H9 (cell line): ENCODE results near the gene SPAG17. TPM values are rescaled to one million over a fixed set of nuclear protein-coding genes. Genes with fewer than 3 reads are reported as not detected.

Source experiments
- DNase-seq: peaks from one replicate; pipeline ENCODE4 v3.0.0-alpha.2; 2017
- H2AFZ ChIP-seq: one replicate; pipeline ENCODE4 v1.6.1; 2013; ENCODE audit warnings: mild to moderate bottlenecking, low read length, control low read depth, moderate library complexity
- H2AK5ac ChIP-seq: 2 replicates; pipeline ENCODE4 v1.6.1; 2013; ENCODE audit warnings: low read length, control low read depth, mixed read lengths; ENCODE audit not compliant: insufficient read length
- H2BK120ac ChIP-seq: one replicate; pipeline ENCODE4 v1.6.1; 2013; ENCODE audit warnings: low read depth, mild to moderate bottlenecking, low read length, control low read depth, inconsistent platforms; ENCODE audit not compliant: poor library complexity, severe bottlenecking
- H2BK12ac ChIP-seq: 2 replicates; pipeline ENCODE4 v1.6.1; 2013; ENCODE audit warnings: low read length, control low read depth, mixed read lengths, low read depth; ENCODE audit not compliant: insufficient read length
- H2BK15ac ChIP-seq: 2 replicates; pipeline ENCODE4 v1.6.1; 2013; ENCODE audit warnings: low read depth, low read length, control low read depth
- H2BK20ac ChIP-seq: one replicate; pipeline ENCODE4 v1.6.1; 2013; ENCODE audit warnings: low read depth, mild to moderate bottlenecking, low read length, control low read depth, inconsistent platforms; ENCODE audit not compliant: poor library complexity, severe bottlenecking
- H2BK5ac ChIP-seq: 2 replicates; pipeline ENCODE4 v1.6.1; 2013; ENCODE audit warnings: low read length, control low read depth, mixed read lengths; ENCODE audit not compliant: insufficient read length
- H3K14ac ChIP-seq: 2 replicates; pipeline ENCODE4 v1.6.1; 2013; ENCODE audit warnings: low read length, control low read depth; ENCODE audit not compliant: insufficient read depth
- H3K18ac ChIP-seq: 2 replicates; pipeline ENCODE4 v1.6.1; 2013; ENCODE audit warnings: low read depth, mild to moderate bottlenecking, mixed read lengths, low read length, control low read depth; ENCODE audit not compliant: insufficient read length
- H3K23ac ChIP-seq: 2 replicates; pipeline ENCODE4 v1.6.1; 2013; ENCODE audit warnings: low read length, control low read depth, mixed read lengths, low read depth; ENCODE audit not compliant: insufficient read length
- H3K23me2 ChIP-seq: 2 replicates; pipeline ENCODE4 v1.6.1; 2013; ENCODE audit warnings: low read depth, mild to moderate bottlenecking, mixed read lengths, low read length, control low read depth; ENCODE audit not compliant: insufficient read length, poor library complexity, severe bottlenecking
- H3K27ac ChIP-seq: 2 replicates; pipeline ENCODE4 v1.5.1; 2013; ENCODE audit warnings: low read length, control low read depth, mixed read lengths, low read depth; ENCODE audit not compliant: insufficient read length
- H3K27me3 ChIP-seq: 2 replicates; pipeline ENCODE4 v1.6.1; 2013; ENCODE audit warnings: low read length, control low read depth, inconsistent platforms; ENCODE audit not compliant: insufficient read depth
- H3K4ac ChIP-seq: 2 replicates; pipeline ENCODE4 v1.6.1; 2013; ENCODE audit warnings: low read depth, mild to moderate bottlenecking, control low read depth, inconsistent platforms, low read length, moderate library complexity
- H3K4me1 ChIP-seq: 2 replicates; pipeline ENCODE4 v1.6.1; 2013; ENCODE audit warnings: low read length, control low read depth, inconsistent platforms; ENCODE audit not compliant: insufficient read depth
- H3K4me2 ChIP-seq: 2 replicates; pipeline ENCODE4 v1.6.1; 2013; ENCODE audit warnings: low read length, control low read depth, mixed read lengths; ENCODE audit not compliant: insufficient read length, insufficient read depth
- H3K56ac ChIP-seq: 2 replicates; pipeline ENCODE4 v1.6.1; 2013; ENCODE audit warnings: low read depth, mild to moderate bottlenecking, mixed read lengths, low read length, control low read depth; ENCODE audit not compliant: insufficient read length
- H3K79me1 ChIP-seq: 2 replicates; pipeline ENCODE4 v1.6.1; 2013; ENCODE audit warnings: low read depth, mild to moderate bottlenecking, moderate library complexity, low read length, control low read depth, inconsistent platforms; ENCODE audit not compliant: insufficient read depth, poor library complexity, severe bottlenecking
- H3K79me2 ChIP-seq: 2 replicates; pipeline ENCODE4 v1.6.1; 2013; ENCODE audit warnings: low read length, control low read depth, inconsistent platforms; ENCODE audit not compliant: insufficient read depth
- H3K9ac ChIP-seq: 2 replicates; pipeline ENCODE4 v1.6.1; 2013; ENCODE audit warnings: low read length, control low read depth, mixed read lengths; ENCODE audit not compliant: insufficient read length; ENCODE audit errors: extremely low read depth
- H3K9me3 ChIP-seq: one replicate; pipeline ENCODE4 v1.6.1; 2013; ENCODE audit warnings: low read depth, low read length, inconsistent platforms; ENCODE audit not compliant: control insufficient read depth
- H3T11ph ChIP-seq: one replicate; pipeline ENCODE4 v1.6.1; 2013; ENCODE audit warnings: mild to moderate bottlenecking, low read length, control low read depth, inconsistent platforms
- H4K20me1 ChIP-seq: one replicate; pipeline ENCODE4 v1.6.1; 2013; ENCODE audit not compliant: control insufficient read depth, insufficient read length, insufficient read depth
- H4K5ac ChIP-seq: 2 replicates; pipeline ENCODE4 v1.6.1; 2013; ENCODE audit warnings: low read depth, mild to moderate bottlenecking, mixed read lengths, low read length, control low read depth; ENCODE audit not compliant: insufficient read length
- H4K8ac ChIP-seq: replicated peaks from 2 replicates; pipeline ENCODE4 v1.6.1; 2013; ENCODE audit warnings: low read length, control low read depth, mixed read lengths, low read depth; ENCODE audit not compliant: insufficient read length
- H4K91ac ChIP-seq: 2 replicates; pipeline ENCODE4 v1.6.1; 2013; ENCODE audit warnings: low read depth, mild to moderate bottlenecking, moderate library complexity, mixed read lengths, low read length, control low read depth; ENCODE audit not compliant: insufficient read length
- H3K27ac Mint-ChIP-seq, 3 experiments: 2 replicates in 2 of 3; 3 replicates in 1 of 3; pipeline ENCODE4 v1.8.0; 2020 to 2021; ENCODE audit warnings: mixed read lengths in 3 of 3, mild to moderate bottlenecking in 1 of 3, moderate library complexity in 1 of 3
- H3K27me3 Mint-ChIP-seq: 2 replicates; pipeline ENCODE4 v1.8.0; 2021; ENCODE audit warnings: low read depth, mild to moderate bottlenecking, moderate library complexity, mixed read lengths
- H3K36me3 Mint-ChIP-seq, 3 experiments: 2 replicates in 2 of 3; 3 replicates in 1 of 3; pipeline ENCODE4 v1.8.0; 2020 to 2021; ENCODE audit warnings: low read depth in 3 of 3, mixed read lengths in 3 of 3; ENCODE audit not compliant: insufficient read depth in 1 of 3
- H3K4me1 Mint-ChIP-seq, 2 experiments: 2 replicates each; pipeline ENCODE4 v1.8.0; 2020; ENCODE audit warnings: mixed read lengths in 2 of 2
- H3K4me3 Mint-ChIP-seq, 2 experiments: 2 replicates in 1 of 2; 3 replicates in 1 of 2; pipeline ENCODE4 v1.8.0; 2020 to 2021; ENCODE audit warnings: mild to moderate bottlenecking in 2 of 2, mixed read lengths in 2 of 2, moderate library complexity in 1 of 2
- H3K9me3 Mint-ChIP-seq, 2 experiments: 2 replicates in 1 of 2; 3 replicates in 1 of 2; pipeline ENCODE4 v1.8.0; 2020; ENCODE audit warnings: mild to moderate bottlenecking in 2 of 2, mixed read lengths in 2 of 2, moderate library complexity in 1 of 2
- WGBS: extraction: QIAGEN DNeasy Blood & Tissue Kit; methylation state at CpG from one replicate; pipeline ENCODE4 v1.1.7; 2013; ENCODE audit warnings: missing lambda C conversion rate, low lambda C conversion rate, mixed read lengths; ENCODE audit not compliant: insufficient read length; ENCODE audit errors: extremely low coverage; 5-methylcytosine and 5-hydroxymethylcytosine counted together
- total RNA-seq: library from RNA; stranded (reverse); gene quantifications from 2 replicates; pipeline ENCODE4 v1.2.1, GENCODE V29; 2021
- TF ChIP-seq, protein P1 (sequence below): fragments of 200-600 bp; sonication (generic); conservative IDR thresholded peaks from 3 replicates; pipeline ENCODE4 v1.8.0; 2021; ENCODE audit warnings: antibody characterized with exemption, mild to moderate bottlenecking

SPAG17 gene
- total RNA-seq, 1 experiment from 2014 or later: 0.37 TPM

DNA sequence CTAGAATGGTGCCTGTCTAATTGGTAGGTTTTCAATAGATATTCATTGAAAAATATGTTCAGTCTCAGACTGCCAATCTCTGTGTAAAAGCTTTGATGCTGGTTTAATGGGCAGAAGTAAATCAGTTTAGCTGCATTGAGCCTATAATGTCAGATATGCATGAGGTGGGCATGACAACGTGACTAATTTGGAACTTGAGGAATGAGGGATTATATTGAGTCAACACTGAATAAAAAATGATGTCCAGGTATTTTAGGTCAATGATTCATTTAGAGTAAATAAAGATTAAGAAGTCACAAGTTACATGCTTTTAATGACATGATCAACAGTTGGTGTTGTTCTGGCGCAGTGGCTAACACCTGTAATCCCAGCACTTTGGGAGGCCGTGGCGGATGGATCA, 252.5 kb downstream of the SPAG17 start:
- Histone ChIP-seq H4K8ac (no peak overlapping the region), H3K27me3 (peaks cover 1% of the 10 kb centered on the region; the same call in 1 of the 2 replicates), H3K27ac (no peak overlapping the region), H4K91ac (no peak overlapping the region), H2BK5ac (no peak overlapping the region), H3K4ac (no peak overlapping the region), H4K20me1 (peaks cover 2% of the 10 kb centered on the region), H3K23me2 (peaks cover 12% of the 10 kb centered on the region), H2BK120ac (no peak overlapping the region), H3K9me3 (no peaks in the 10 kb centered on the region), H3K14ac (no peak overlapping the region), H3K4me2 (no peak overlapping the region), H3K4me1 (no peaks in the 10 kb centered on the region; the same call in 1 of the 2 replicates), H4K5ac (no peak overlapping the region), H3K23ac (no peak overlapping the region), H2BK15ac (no peak overlapping the region), H3K79me1 (no peaks in the 10 kb centered on the region), H2BK12ac (no peak overlapping the region), H3K9ac (no peak overlapping the region), H2AK5ac (no peak overlapping the region), H2AFZ (no peak overlapping the region), H3T11ph (no peak overlapping the region), H3K79me2 (peaks cover 29% of the 10 kb centered on the region; the same call in 1 of the 2 replicates), H3K18ac (no peak overlapping the region), H3K56ac (no peak overlapping the region), H2BK20ac (no peak overlapping the region)
- TF ChIP-seq, protein P1, sequence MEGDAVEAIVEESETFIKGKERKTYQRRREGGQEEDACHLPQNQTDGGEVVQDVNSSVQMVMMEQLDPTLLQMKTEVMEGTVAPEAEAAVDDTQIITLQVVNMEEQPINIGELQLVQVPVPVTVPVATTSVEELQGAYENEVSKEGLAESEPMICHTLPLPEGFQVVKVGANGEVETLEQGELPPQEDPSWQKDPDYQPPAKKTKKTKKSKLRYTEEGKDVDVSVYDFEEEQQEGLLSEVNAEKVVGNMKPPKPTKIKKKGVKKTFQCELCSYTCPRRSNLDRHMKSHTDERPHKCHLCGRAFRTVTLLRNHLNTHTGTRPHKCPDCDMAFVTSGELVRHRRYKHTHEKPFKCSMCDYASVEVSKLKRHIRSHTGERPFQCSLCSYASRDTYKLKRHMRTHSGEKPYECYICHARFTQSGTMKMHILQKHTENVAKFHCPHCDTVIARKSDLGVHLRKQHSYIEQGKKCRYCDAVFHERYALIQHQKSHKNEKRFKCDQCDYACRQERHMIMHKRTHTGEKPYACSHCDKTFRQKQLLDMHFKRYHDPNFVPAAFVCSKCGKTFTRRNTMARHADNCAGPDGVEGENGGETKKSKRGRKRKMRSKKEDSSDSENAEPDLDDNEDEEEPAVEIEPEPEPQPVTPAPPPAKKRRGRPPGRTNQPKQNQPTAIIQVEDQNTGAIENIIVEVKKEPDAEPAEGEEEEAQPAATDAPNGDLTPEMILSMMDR: no peak
- H3K27ac Mint-ChIP-seq: no peak overlapping the region
- no peaks in the 10 kb centered on the region for H3K27me3 Mint-ChIP-seq
- H3K4me1 Mint-ChIP-seq: peaks cover 17 to 21% of the 10 kb centered on the region in 2 experiments
- no peaks in the 10 kb centered on the region for H3K9me3 Mint-ChIP-seq
- WGBS: no CpG with 5 or more reads among the region's 4 CpGs
- no peak for DNase-seq
- H3K36me3 Mint-ChIP-seq: peaks cover 5 to 24% (median 20%) of the 10 kb centered on the region in 3 experiments; a peak in 6 of 7 replicates
- H3K4me3 Mint-ChIP-seq: no peak overlapping the region
